IPS-15b (cell line): ENCODE measurements around the gene KCNQ5.

Source experiments
- H3K27me3 ChIP-seq: one replicate; pipeline ENCODE4 v1.6.1; 2013; ENCODE audit warnings: low read length; ENCODE audit not compliant: control insufficient read depth, insufficient read depth
- H3K36me3 ChIP-seq: one replicate; pipeline ENCODE4 v1.6.1; 2013; ENCODE audit warnings: low read length; ENCODE audit not compliant: control insufficient read depth, insufficient read depth
- H3K4me1 ChIP-seq: one replicate; pipeline ENCODE4 v1.6.1; 2013; ENCODE audit warnings: mild to moderate bottlenecking, low read length; ENCODE audit not compliant: control insufficient read depth, insufficient read depth
- H3K4me3 ChIP-seq: one replicate; pipeline ENCODE4 v1.5.1; 2013; ENCODE audit warnings: low read depth, low read length
- H3K9ac ChIP-seq: one replicate; pipeline ENCODE4 v1.6.1; 2013; ENCODE audit warnings: low read depth, mild to moderate bottlenecking, low read length
- H3K9me3 ChIP-seq: one replicate; pipeline ENCODE4 v1.6.1; 2013; ENCODE audit warnings: mild to moderate bottlenecking, low read length; ENCODE audit not compliant: control insufficient read depth, insufficient read depth

KCNQ5 gene

DNA sequence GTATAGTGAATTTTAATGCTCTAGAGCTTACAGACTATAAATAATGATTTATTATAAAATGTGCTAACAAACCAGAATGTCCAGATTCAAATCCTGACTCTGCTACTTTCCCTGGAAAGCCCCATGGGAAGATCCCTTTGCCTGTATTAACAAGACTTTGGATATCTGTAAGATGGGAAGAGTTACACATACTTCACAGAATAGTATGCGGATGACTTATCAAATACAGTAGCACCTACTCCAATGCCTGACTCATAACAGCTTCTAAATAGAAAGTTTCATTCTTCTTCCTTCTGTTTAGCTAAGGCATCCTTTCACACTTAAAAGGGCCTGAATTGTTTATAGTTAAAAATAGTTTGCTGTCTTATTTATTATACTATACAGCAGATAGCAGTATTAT lies 166.3 kb downstream of the KCNQ5 start:
- no peaks in the 10 kb centered on the region for H3K4me1 ChIP-seq
- no peaks in the 10 kb centered on the region for H3K36me3 ChIP-seq
- no peak overlapping the region for H3K4me3 ChIP-seq
- H3K9me3 ChIP-seq: no peaks in the 10 kb centered on the region
- no peaks in the 10 kb centered on the region for H3K27me3 ChIP-seq
- no peak overlapping the region for H3K9ac ChIP-seq

DNA sequence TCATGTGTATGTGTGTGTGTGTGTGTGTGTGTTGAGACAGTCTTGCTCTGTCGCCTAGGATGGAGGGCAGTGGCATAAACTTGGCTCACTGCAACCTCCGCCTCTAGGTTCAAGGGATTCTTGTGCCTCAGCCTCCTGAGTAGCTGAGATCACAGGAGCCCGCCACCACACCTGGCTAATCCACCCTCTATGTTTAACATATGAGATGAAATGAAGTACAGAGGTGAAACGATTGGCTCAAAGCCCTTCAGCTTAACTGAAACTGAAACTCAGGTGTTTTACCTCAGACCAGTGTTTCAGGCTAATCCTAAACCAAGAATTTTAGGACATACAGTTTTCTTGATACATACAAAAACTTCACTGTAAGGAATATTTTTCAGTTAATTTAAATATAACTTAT lies 167.3 kb downstream of the KCNQ5 start:
- H3K9me3 ChIP-seq: no peaks in the 10 kb centered on the region
- H3K9ac ChIP-seq: no peak overlapping the region
- no peaks in the 10 kb centered on the region for H3K4me1 ChIP-seq
- H3K4me3 ChIP-seq: no peak overlapping the region
- H3K27me3 ChIP-seq: no peaks in the 10 kb centered on the region
- no peaks in the 10 kb centered on the region for H3K36me3 ChIP-seq

DNA sequence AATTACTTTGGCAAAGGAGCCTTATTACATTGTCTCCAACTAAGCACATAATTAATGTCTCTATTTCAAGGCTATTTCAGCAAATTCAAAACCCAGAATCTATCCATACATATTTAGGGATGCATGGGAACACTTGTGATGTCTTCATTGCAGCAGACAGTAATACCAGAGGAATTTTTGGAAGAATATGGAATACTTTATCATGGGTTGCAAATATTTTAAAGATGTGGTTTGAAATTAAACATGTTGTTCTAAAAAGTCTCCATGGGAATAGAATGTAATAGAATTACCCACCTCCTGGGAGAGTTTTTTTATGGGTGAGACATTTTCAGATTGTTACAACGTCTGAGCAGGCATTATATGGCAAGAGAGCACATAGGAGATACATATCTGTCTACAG lies 170.8 kb downstream of the KCNQ5 start:
- H3K36me3 ChIP-seq: no peaks in the 10 kb centered on the region
- H3K9me3 ChIP-seq: no peaks in the 10 kb centered on the region
- H3K9ac ChIP-seq: no peak overlapping the region
- no peaks in the 10 kb centered on the region for H3K27me3 ChIP-seq
- no peaks in the 10 kb centered on the region for H3K4me1 ChIP-seq
- H3K4me3 ChIP-seq: no peak overlapping the region

DNA sequence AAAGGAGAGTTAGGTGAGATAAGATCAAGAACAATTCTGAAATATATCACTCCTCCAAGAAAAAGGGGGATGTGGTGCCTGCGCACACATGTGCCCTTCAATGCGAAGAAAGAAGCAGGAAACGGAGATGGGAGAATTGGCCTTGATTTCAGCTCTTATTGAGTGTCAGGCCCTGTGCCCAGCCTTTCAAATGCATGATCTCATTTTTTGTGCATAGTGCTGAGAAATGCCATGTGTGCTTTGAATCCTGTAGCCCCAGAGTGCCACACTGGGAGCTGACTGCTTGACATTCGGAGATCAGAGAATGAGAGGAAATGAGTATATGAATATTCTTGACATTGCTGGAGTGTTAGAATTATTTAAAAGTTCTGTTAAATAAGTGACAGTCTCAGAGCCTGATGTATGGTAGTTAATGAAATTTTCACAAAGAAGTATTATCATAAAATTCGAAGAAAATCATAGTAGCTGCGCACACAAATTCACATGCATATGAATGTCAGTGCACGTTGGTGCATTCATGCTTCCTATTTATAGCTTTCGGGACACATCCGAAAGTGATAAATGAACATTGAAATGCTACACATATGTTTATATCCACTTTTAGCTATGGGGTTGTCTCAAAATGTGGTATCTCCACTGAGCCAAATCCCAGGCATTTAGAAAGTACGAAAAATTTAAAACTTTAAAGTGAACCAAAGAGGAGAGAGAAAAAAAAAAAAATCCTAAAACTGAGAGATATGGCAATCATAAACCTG lies 172.0 kb downstream of the KCNQ5 start:
- Histone ChIP-seq H3K4me1 (no peaks in the 10 kb centered on the region), H3K9me3 (no peaks in the 10 kb centered on the region), H3K4me3 (no peak overlapping the region), H3K27me3 (no peaks in the 10 kb centered on the region), H3K36me3 (no peaks in the 10 kb centered on the region), H3K9ac (no peak overlapping the region)

DNA sequence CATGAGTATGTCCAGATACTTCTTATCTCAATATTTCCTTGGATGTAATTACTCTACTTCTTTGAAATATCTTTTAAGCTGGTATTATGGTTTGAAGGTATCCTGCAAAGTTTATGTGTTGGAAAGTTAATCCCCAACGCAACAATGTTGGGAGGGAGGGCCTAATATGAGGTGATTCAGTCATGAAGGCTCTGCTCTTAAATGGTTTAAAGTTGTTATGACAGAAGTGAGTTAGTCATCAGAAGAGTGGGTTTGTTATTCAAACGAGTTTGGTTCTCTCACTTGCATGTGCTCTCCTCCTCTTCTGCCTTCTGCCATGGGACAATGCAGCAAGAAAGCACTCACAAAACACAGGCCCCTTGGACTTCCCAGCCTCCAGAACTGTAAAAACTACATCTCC lies 176.3 kb downstream of the KCNQ5 start:
- H3K9me3 ChIP-seq: no peaks in the 10 kb centered on the region
- no peak overlapping the region for H3K9ac ChIP-seq
- H3K27me3 ChIP-seq: no peaks in the 10 kb centered on the region
- H3K36me3 ChIP-seq: no peaks in the 10 kb centered on the region
- no peak overlapping the region for H3K4me3 ChIP-seq
- no peaks in the 10 kb centered on the region for H3K4me1 ChIP-seq

DNA sequence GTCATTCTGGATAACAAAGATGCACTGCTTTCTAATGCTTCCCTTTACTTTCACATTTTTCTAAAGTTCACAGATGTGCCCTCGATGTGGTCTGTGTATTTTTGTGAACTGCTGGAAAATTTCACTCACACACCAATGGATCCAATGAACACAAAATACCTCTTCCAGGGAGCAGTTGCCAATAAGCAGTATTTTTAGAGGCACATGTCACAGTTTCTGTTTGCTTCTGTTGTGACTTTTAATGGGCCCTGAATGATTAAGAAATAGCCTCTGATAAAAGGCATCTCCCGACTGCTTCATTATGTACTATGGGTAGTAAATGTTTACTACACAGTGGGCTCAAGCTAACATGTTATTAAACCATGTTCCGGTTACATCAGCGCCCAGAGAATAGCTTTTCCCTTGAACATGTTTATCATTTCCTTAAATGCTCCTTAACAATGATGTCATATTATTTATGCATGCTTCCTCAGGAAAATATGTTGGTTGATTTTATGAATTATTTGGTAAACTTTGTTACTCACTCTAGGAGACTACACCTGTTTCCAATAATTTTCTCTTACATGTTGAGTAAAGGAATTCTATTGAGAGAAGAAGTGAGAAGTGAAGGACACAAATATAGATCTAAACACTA lies 188.0 kb downstream of the KCNQ5 start:
- Histone ChIP-seq H3K36me3 (no peaks in the 10 kb centered on the region), H3K4me1 (peaks cover 2% of the 10 kb centered on the region), H3K9ac (no peak overlapping the region), H3K27me3 (no peaks in the 10 kb centered on the region), H3K4me3 (no peak overlapping the region), H3K9me3 (no peaks in the 10 kb centered on the region)

DNA sequence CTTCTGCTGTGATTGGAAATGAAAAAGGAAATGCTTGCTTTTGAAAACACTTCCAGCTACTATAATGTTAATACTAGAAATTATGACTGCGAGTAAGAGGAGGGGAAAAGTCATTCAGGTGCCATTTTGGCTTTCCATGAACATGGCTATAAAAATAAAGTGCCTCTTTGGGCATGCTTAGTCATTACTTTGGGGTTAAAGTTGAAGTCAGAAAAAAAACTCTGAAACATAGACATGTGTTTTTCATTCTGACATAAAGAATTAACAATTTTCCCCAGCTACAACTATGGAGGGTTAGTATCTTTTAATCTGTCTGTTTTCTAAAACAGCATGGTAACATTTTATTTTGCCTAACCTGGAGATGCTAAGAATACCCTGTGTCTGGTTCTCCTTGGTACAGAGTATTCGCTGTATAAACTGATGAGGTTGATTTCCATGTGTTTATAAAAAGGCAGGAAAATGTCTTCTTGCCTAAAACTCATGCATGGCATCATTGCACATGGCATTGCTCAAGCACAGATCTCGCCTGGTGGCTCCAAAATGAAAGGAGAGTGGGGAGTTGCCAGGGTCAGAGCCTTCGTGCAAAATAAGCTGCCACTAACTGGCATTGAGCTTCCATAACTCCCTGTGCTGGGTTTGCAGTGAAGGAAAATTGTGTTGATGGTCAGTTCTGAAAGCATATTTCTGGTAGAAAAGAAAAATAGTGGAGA lies 188.9 kb downstream of the KCNQ5 start:
- H3K4me3 ChIP-seq: no peak overlapping the region

DNA sequence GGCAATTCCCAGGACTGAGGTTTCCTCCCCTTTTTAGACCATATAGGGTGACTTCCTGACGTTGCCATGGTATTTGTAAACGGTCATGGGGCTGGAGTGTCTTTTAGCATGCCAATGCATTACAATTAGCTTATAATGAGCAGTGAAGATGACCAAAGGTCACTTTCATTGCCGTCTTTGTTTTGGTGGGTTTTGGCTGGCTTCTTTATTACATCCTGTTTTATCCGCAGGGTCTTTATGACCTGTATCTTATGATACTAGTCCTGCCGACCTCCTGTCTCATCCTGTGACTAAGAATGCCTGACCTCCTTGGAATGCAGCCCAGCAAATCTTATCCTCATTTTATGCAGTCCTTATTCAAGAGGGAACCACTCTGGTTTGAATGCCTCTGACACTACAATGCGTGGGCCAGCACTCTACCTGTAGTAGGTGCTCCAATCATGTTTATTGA lies 190.1 kb downstream of the KCNQ5 start:
- H3K36me3 ChIP-seq: no peaks in the 10 kb centered on the region
- peaks cover 2% of the 10 kb centered on the region for H3K4me1 ChIP-seq
- no peak overlapping the region for H3K4me3 ChIP-seq
- H3K27me3 ChIP-seq: no peaks in the 10 kb centered on the region
- no peaks in the 10 kb centered on the region for H3K9me3 ChIP-seq
- H3K9ac ChIP-seq: no peak overlapping the region

More for the DNA sequence above, 188.9 kb downstream of the KCNQ5 start:
- no peaks in the 10 kb centered on the region for H3K9me3 ChIP-seq
- H3K9ac ChIP-seq: no peak overlapping the region
- peaks cover 2% of the 10 kb centered on the region for H3K4me1 ChIP-seq
- no peaks in the 10 kb centered on the region for H3K27me3 ChIP-seq
- H3K36me3 ChIP-seq: no peaks in the 10 kb centered on the region

DNA sequence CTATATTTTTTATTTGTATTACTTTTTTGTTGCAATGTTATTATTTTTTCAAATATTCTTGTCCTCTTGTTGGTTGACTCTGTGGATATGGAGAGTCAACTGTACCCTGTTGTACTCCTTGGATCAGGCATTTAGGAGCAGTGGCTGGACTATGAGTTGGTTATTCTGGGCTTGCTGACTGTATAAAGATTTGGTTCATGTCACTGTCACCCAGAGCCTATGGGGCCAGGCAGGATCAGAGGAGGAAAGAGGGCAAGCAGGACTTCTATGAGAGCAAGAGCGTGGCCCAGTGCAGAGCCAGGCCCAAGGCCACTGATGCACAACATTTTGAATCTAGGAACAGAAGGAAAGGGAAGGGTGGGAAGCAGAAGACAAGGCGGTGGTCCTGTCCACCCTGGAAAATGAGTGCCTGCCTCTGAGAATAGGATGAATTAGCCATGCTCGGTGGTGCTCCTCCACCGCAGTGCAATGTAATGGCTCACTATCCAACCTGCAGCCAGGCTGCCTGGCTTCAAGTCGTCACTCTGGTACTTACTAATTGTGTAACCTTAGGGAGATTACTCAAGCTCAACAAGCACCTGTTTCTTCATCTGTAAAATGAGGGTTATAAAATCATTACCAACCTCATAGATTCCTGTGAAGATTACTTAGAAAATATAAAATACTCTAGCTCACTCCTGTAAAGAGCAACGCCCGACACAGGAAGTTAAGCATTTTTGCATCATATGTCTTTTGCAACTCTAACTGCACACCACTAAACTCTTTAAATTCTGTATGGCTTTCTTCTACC lies 192.1 kb downstream of the KCNQ5 start:
- H3K36me3 ChIP-seq: no peaks in the 10 kb centered on the region
- H3K4me3 ChIP-seq: no peak overlapping the region
- H3K4me1 ChIP-seq: peaks cover 2% of the 10 kb centered on the region
- no peaks in the 10 kb centered on the region for H3K9me3 ChIP-seq
- H3K27me3 ChIP-seq: no peaks in the 10 kb centered on the region
- H3K9ac ChIP-seq: no peak overlapping the region

DNA sequence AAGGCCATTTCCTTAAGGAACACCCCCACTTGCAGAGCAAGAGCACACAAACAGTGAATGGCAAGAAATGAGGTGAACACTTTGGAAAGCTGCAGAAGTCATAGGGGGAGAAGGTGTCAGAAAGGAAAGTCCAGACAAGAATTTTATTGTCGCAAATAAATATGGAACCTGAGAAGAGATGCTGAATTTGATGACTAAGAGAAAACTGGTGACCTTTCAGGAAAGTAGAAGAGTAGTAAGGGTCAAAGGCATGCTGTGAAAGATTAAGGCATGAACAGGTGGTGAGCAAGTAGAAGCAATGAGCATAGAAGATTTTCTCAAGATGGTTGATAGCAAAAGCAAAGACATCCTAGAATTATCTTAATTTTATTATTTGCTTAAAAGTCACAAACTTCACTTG lies 194.2 kb downstream of the KCNQ5 start:
- no peak overlapping the region for H3K9ac ChIP-seq
- peaks cover 2% of the 10 kb centered on the region for H3K4me1 ChIP-seq
- no peaks in the 10 kb centered on the region for H3K36me3 ChIP-seq
- H3K27me3 ChIP-seq: no peaks in the 10 kb centered on the region
- no peak overlapping the region for H3K4me3 ChIP-seq
- no peaks in the 10 kb centered on the region for H3K9me3 ChIP-seq

DNA sequence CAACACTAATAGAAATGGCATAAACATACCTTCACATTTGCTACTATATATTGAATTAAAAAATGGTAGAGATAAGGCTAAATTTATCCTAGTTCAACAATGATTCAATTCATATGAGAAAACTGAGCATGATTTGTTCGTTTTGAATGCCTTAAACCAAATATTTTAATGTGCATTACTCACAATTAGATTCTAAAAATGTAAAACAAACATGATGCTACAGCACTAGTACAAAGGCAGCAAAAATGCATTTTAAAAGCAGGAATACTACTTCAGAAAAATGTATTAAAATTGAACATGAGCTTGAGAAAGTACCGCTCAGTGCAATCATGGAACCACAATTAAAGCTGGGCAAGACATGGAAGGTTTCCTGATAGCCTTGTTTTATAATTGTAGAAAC lies 195.3 kb downstream of the KCNQ5 start:
- H3K36me3 ChIP-seq: no peaks in the 10 kb centered on the region
- H3K4me1 ChIP-seq: no peaks in the 10 kb centered on the region
- no peaks in the 10 kb centered on the region for H3K27me3 ChIP-seq
- no peaks in the 10 kb centered on the region for H3K9me3 ChIP-seq
- no peak overlapping the region for H3K9ac ChIP-seq
- H3K4me3 ChIP-seq: no peak overlapping the region
